SK-N-MC (cell line): ENCODE measurements around the gene PRDM16.

Experiments used
- EZH2 ChIP-seq: fragments of 200-600 bp; sonication (generic); IDR thresholded peaks from one replicate; pipeline ENCODE4 v1.6.1; 2017; ENCODE audit warnings: antibody characterized with exemption
- FOXP2 ChIP-seq: optimal IDR thresholded peaks from 2 replicates; pipeline ENCODE3; 2011; ENCODE audit warnings: mild to moderate bottlenecking, moderate library complexity; ENCODE audit not compliant: insufficient read depth; ENCODE audit errors: extremely low read length, control extremely low read depth
- POLR2AphosphoS5 ChIP-seq: IDR thresholded peaks from 2 replicates; pipeline ENCODE4 v1.6.1; 2012; ENCODE audit warnings: mild to moderate bottlenecking, low read depth, low read length, borderline replicate concordance

- TF ChIP-seq EZH2 (no peak), POLR2AphosphoS5 (no peak), FOXP2 (no peak)
Observed at GRCh38 chr1:3463891-3464648, 395.1 kb downstream of the PRDM16 start.
